Right cardiac atrium (tissue), 5 donors: ENCODE results near the gene ZNF616. TPM values are rescaled to one million over a fixed set of nuclear protein-coding genes. Genes with fewer than 3 reads are reported as not detected.
A peak's percentile ranks its signal among the peaks of the same experiment; 100 is the strongest.

ENCODE experiments used
- ATAC-seq, 2 donors: fragments of 200-7000 bp; cut with Tn5 transposase; one replicate each; pipeline versions ENCODE4 v1.8.0 to v1.9.1; 2020; ENCODE audit warnings: moderate library complexity in 2 of 2, mild to moderate bottlenecking in 1 of 2
- DNase-seq, 3 donors: peaks; one replicate each; pipeline ENCODE4 v3.0.0-alpha.2; 2020
- H3K27ac ChIP-seq: one replicate; pipeline ENCODE4 v1.5.1; 2013; ENCODE audit warnings: mild to moderate bottlenecking, low read length, control low read depth, moderate library complexity
- H3K27me3 ChIP-seq: one replicate; pipeline ENCODE4 v1.6.1; 2013; ENCODE audit not compliant: control insufficient read depth, insufficient read depth
- H3K4me1 ChIP-seq: one replicate; pipeline ENCODE4 v1.6.1; 2013; ENCODE audit warnings: low read length; ENCODE audit not compliant: control insufficient read depth, insufficient read depth
- H3K4me3 ChIP-seq: one replicate; pipeline ENCODE4 v1.5.1; 2013; ENCODE audit warnings: low read length, control low read depth
- H3K9me3 ChIP-seq: one replicate; pipeline ENCODE4 v1.6.1; 2013; ENCODE audit warnings: low read length; ENCODE audit not compliant: control insufficient read depth
- WGBS: extraction: QIAGEN DNeasy Blood & Tissue Kit; methylation state at CpG from one replicate; pipeline ENCODE4 v1.1.7; 2013; 5-methylcytosine and 5-hydroxymethylcytosine counted together
- intact Hi-C, 4 donors: fragments of 100-400 bp; cut with DNase I; formaldehyde crosslinking; loops; one replicate each; pipeline versions ENCODE4 v1.11.0 to v1.14.0; 2022 to 2023
- polyA plus RNA-seq: library from polyadenylated mRNA; stranded (reverse); fragments of 200-250 nt; gene quantifications from one replicate; pipeline ENCODE4 v1.2.3, GENCODE V29; 2013
- total RNA-seq, 4 donors: library from RNA; stranded (reverse); fragmentation: NEBNext Ultra II Directional; extraction: Animal tissue kit (Norgen Biotek cat#: 25700); gene quantifications; one replicate each; pipeline ENCODE4 v1.2.1, GENCODE V29; 2021
- donor health status: healthy with polysubstance abuse.
- donor health status: DM: no; HTN: yes; CAD: no.
- donor health status: DM: no; HTN: no; CAD: no.
- donor health status: DM: no; HTN: yes; CAD: no; lungs with severe emphysema.
- donor health status: DM: yes; HTN: yes; CAD: no.

The ZNF616 gene
- total and polyA plus RNA-seq, 5 donors: 1.6 to 8.2 (median 6.4) TPM

DNA sequence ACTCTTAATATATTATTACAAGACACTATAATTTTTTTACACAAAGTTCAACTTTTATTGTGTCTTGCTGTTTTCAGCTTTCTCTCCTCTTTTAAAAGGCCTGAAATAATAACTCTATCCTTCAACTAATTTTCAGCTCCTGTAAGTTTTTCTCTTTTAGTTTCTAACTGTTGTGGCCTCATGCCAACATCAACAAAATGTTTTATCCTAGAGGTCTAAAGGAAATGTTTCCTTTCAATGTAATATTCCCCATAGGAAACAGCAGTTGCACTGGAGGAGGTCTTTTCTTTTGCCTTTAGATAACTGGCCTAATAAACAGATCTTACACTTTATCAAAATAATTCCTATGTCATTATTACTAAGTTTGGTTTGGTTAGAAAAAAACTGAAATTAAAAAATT is 8.5 kb upstream of the ZNF616 start:
- H3K4me1 ChIP-seq: no peaks in the 10 kb centered on the region
- ATAC-seq (no peak), DNase-seq (no peak)
- H3K27ac ChIP-seq: no peak overlapping the region
- no peak overlapping the region for H3K4me3 ChIP-seq
- H3K27me3 ChIP-seq: no peaks in the 10 kb centered on the region
- H3K9me3 ChIP-seq: no peaks in the 10 kb centered on the region
- intact Hi-C loops: no loop called here

DNA sequence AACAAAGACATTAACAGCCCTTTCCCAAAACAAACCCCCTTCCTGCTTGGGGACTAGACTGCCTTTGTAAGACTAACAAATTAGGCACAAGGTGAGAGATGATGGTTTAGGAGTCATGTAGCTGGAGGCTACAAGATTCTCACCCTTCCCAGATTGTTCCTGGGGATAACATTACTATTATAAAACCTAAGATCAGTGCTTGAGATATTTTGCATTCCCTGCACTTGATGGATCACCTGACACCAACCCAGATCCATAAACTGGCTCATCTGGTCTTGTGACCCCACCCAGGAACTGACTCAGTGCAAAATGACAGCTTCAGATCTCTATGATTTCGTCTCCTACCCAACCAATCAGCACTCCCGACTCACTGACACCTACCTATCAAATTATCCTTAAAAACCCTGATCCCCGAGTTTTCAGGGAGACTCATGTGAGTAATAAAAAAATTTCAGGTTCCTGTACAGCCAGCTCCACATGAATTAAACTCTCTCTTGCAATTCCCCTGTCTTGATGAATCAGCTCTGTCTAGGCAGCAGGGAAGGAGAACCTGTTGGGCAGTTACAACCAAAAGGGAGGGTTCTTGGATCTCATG is 2.4 kb upstream of the ZNF616 start:
- 91% methylated on average over 3 of the region's 3 CpGs for WGBS
- Histone ChIP-seq H3K9me3 (no peaks in the 10 kb centered on the region), H3K4me1 (no peaks in the 10 kb centered on the region), H3K27ac (no peak overlapping the region), H3K4me3 (no peak overlapping the region), H3K27me3 (no peaks in the 10 kb centered on the region)
- intact Hi-C loops: no loop called here
- ATAC-seq: no peak
- no peak for DNase-seq

DNA sequence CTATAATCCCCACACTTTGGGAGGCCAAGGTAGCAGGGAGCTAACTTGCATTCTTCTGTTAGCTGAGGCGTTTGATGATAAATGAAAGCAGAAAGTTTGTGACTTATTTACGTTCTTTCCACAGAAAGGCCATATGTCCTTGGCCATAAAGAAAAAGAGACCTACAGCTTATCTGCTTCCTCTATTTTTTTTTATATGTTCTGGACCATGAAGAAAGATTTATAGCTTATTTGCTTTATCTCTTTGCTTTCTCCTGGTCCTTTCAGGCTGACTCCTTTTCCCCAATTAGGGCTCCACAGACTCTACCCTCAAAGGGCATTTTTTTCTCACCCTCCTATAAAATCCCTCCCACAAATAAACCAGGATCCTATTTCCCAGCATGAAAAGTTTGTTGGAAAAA is 1.5 kb upstream of the ZNF616 start:
- DNase-seq (no peak), ATAC-seq (no peak)
- 90% methylated on average over 2 of the region's 2 CpGs for WGBS
- Histone ChIP-seq H3K27me3 (no peaks in the 10 kb centered on the region), H3K4me3 (no peak overlapping the region), H3K27ac (no peak overlapping the region), H3K9me3 (no peaks in the 10 kb centered on the region), H3K4me1 (no peaks in the 10 kb centered on the region)
- intact Hi-C loops: no loop called here

DNA sequence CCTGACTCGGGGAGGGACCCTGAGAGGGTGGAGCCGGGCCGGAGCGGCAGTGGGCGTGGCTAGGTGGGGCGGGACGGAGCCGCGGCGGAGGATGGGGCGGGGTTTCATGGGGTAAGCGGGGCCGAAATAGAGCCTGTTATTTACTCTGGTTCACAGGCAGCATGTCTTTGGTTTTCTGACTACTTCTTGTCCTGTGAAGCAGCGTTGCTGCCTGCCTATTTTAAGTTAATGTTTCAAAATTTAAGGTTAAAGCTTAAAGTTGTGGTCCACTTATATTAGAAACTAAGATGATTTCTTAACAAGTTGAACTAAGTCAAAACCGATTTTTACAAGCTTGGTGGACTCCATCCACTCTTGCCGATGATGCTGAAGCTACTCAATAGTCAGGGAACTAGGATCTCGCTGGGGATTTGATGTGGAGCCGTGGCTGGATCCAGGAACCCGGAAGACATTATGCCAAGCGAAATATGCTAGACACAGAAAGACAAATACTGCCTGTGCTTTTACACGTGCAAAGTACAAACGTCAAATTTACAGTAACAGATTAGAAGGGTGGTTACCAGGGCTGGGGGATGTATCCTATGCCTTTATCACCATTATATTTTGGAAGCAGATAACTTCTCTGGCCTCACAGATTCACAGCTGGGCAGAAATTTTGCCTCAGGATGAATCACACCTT is 433 bp upstream of the ZNF616 start:
- peak overlapping the region; percentile 30 for H3K27ac ChIP-seq
- H3K9me3 ChIP-seq: no peaks in the 10 kb centered on the region
- no peaks in the 10 kb centered on the region for H3K27me3 ChIP-seq
- no peaks in the 10 kb centered on the region for H3K4me1 ChIP-seq
- peak overlapping the region; percentile 13 for H3K4me3 ChIP-seq
- intact Hi-C loops: no loop called here
- DNase-seq (no peak), ATAC-seq (peak; percentile 100)
- 11% methylated on average over 22 of the region's 22 CpGs for WGBS

DNA sequence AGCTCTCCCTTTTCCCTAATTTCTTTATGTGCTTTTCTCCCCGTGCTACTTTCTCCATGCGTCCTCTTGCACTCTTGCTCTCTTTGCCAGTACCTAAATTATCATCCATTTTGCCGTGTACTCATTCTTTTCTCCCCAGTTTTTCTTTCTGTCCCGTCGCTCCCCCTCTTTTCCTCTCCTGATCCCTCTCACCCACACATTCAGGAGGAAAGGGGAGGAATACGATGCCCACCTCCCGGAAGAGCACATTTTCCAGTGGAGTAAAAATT is 821 bp downstream of the ZNF616 start:
- Histone ChIP-seq H3K9me3 (no peaks in the 10 kb centered on the region), H3K4me3 (peak overlapping the region; percentile 69), H3K27me3 (no peaks in the 10 kb centered on the region), H3K27ac (peak overlapping the region; percentile 42), H3K4me1 (no peaks in the 10 kb centered on the region)
- ATAC-seq (no peak), DNase-seq (no peak)
- WGBS: 0% methylated on average over 7 of the region's 7 CpGs
- intact Hi-C loops: loop anchor here (2.0 to 5.0 kb wide), 4 partner anchors 48 to 100 kb away; partner anchors contain the start of gene PPP2R1A (in 1 of the 4)

DNA sequence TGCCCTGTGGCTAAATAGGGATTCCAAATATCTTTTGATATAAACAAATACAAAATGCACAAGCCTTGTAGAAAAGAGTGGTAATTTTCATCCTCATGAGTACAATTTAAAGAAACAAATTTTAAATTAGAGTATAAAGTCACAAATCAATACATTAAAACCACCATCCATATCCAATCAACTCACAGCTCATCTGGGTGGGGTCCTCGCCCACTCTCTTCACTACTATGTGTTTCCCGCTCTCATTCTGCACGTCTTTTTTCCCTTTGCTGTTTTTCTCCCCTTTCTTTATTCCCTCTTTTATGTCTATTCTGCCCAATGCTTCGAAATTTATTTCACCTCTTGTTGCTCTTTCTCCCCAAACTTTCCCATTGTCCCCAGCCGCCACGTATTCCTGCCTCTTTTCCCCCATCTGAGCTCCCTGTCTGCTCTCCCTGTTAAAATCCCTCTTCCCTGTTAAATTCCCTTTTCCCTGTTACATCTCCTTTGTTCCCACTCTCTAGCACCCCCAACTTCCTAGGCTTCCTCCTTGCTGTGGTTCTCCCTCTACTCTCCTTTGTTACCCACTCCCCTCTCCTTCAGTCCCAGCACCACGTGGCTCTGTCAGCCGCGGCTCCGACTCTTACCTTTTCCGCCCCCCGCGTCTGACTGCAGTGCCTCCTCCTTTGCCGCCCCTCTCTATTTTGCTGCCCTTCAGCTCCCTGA is 1.3 kb downstream of the ZNF616 start:
- peak overlapping the region; percentile 42 for H3K27ac ChIP-seq
- DNase-seq: peak in 1 of 3 donors; percentile 18
- 7% methylated on average over 14 of the region's 14 CpGs for WGBS
- no peaks in the 10 kb centered on the region for H3K4me1 ChIP-seq
- peak overlapping the region; percentile 69 for H3K4me3 ChIP-seq
- H3K9me3 ChIP-seq: no peaks in the 10 kb centered on the region
- intact Hi-C loops: loop anchor here (2.0 to 5.0 kb wide), 4 partner anchors 49 to 100 kb away; partner anchors contain the start of gene PPP2R1A (in 1 of the 4)
- no peaks in the 10 kb centered on the region for H3K27me3 ChIP-seq
- peak in 1 of 2 donors; percentile 34 for ATAC-seq

DNA sequence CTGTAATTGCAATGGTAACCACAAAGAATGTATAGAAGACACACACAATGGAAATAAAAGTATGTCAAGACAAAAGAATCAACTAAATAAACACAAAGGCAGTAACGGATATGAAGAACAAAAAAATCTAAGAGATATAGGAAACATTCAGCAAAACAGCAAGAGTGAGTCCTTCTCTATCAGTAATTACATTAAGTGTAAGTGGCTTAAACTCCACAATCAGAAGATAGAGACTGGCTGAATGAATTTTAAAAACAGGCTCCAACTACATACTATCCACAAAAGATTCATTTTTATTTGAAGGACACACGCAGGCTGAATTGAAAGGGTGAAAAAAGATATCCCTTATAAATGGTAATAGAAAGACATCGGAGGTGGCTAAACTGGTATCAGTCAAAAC is 19.5 kb downstream of the ZNF616 start:
- intact Hi-C loops: no loop called here
- DNase-seq: no peak
- Histone ChIP-seq H3K27ac (no peak overlapping the region), H3K27me3 (no peaks in the 10 kb centered on the region), H3K4me1 (no peaks in the 10 kb centered on the region), H3K9me3 (peaks cover 21% of the 10 kb centered on the region), H3K4me3 (no peak overlapping the region)
- WGBS: 99% methylated on average over 3 of the region's 3 CpGs
- no peak for ATAC-seq

DNA sequence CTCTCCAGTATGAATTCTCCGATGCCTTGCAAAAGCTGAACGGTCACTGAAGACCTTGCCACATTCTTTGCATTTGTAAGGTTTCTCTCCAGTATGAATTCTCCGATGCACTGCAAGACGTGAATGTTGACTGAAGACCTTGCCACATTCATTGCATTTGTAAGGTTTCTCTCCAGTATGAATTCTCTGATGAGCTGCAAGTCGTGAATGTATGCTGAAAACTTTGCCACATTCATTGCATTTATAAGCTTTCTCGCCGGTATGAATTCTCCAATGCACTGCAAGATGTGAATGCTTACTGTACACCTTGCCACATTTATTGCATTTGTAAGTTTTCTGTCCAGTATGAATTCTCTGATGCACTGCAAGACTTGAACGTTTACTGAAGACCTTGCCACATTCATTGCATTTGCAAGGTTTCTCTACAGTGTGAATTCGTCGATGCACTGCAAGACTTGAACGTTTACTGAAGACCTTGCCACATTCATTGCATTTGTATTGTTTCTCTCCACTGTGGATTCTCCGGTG is 24.1 kb downstream of the ZNF616 start:
- WGBS: 98% methylated on average over 12 of the region's 12 CpGs

DNA sequence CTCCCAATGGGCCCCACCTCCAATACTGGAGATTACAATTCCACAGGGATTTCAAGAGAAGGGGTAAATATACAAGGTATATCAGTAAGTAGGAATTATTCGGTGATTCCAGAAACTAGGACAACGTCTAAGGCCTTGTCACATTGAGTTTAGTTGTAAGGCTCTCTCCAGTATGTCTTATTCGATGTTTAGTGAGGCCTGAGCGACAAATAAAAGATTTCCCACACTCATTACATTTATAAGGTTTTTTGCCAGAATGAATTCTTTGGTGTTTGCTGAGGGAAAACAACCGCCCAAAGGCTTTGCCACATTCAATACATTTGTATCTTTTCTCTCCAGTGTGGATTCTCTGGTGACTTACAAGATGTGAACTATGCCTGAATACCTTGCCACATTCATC is 25.0 kb downstream of the ZNF616 start:
- WGBS: 97% methylated on average over 5 of the region's 5 CpGs
- H3K27me3 ChIP-seq: no peaks in the 10 kb centered on the region
- no peak for DNase-seq
- ATAC-seq: no peak
- peaks cover 31% of the 10 kb centered on the region for H3K9me3 ChIP-seq
- intact Hi-C loops: no loop called here
- no peak overlapping the region for H3K27ac ChIP-seq
- no peaks in the 10 kb centered on the region for H3K4me1 ChIP-seq
- no peak overlapping the region for H3K4me3 ChIP-seq

More for the DNA sequence above, 24.1 kb downstream of the ZNF616 start:
- H3K4me1 ChIP-seq: no peaks in the 10 kb centered on the region
- intact Hi-C loops: no loop called here
- DNase-seq (no peak), ATAC-seq (no peak)
- peak overlapping the region; percentile 3 for H3K4me3 ChIP-seq
- H3K27me3 ChIP-seq: no peaks in the 10 kb centered on the region
- no peak overlapping the region for H3K27ac ChIP-seq
- peaks cover 28% of the 10 kb centered on the region for H3K9me3 ChIP-seq

DNA sequence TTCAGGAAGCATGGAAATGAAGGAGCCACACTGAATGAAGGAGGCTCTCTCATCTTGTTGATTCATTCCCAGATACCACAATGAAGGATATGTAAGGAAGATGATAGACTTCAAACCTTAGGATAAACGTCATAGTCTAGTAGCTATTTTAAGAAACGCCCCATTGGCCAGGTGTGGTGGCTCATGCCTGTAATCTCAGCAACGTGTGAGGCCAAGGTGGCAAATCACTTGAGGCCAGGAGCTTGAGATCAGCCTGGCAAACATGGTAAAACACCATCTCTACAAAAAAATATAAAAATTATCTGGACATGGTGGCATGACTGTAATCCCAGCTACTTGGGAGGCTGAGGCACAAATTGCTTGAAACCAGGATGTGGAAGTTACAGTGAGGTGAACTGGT is 27.1 kb downstream of the ZNF616 start:
- intact Hi-C loops: no loop called here
- Histone ChIP-seq H3K4me3 (no peak overlapping the region), H3K9me3 (peaks cover 20% of the 10 kb centered on the region), H3K27me3 (no peaks in the 10 kb centered on the region), H3K27ac (no peak overlapping the region), H3K4me1 (no peaks in the 10 kb centered on the region)
- ATAC-seq: no peak
- 86% methylated on average over 3 of the region's 3 CpGs for WGBS
- DNase-seq: no peak

DNA sequence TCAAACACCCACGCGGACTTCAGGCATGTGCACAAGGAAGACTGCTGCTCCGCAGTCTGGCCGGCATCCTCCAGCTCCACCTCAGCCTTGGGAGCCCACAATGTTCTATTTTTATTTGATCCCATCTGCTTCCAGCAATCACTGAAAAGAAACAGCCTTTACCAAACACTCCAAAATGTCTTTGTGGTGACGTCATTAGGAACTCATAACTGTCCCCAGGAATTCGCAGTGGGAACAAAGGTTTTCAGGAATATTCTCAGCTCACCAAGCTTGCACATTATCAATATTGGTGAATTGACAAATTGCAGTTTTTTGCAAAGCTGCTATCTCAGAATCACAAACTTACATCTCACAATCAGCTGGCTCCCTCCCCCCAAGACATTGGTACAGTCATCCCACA is 29.0 kb downstream of the ZNF616 start:
- DNase-seq: no peak
- Histone ChIP-seq H3K27me3 (no peaks in the 10 kb centered on the region), H3K27ac (no peak overlapping the region), H3K9me3 (peaks cover 19% of the 10 kb centered on the region), H3K4me3 (no peak overlapping the region), H3K4me1 (no peaks in the 10 kb centered on the region)
- WGBS: 89% methylated on average over 6 of the region's 6 CpGs
- no peak for ATAC-seq
- intact Hi-C loops: no loop called here
